ENCODE measurements around the gene MPPED1.

Gene MPPED1

DNA sequence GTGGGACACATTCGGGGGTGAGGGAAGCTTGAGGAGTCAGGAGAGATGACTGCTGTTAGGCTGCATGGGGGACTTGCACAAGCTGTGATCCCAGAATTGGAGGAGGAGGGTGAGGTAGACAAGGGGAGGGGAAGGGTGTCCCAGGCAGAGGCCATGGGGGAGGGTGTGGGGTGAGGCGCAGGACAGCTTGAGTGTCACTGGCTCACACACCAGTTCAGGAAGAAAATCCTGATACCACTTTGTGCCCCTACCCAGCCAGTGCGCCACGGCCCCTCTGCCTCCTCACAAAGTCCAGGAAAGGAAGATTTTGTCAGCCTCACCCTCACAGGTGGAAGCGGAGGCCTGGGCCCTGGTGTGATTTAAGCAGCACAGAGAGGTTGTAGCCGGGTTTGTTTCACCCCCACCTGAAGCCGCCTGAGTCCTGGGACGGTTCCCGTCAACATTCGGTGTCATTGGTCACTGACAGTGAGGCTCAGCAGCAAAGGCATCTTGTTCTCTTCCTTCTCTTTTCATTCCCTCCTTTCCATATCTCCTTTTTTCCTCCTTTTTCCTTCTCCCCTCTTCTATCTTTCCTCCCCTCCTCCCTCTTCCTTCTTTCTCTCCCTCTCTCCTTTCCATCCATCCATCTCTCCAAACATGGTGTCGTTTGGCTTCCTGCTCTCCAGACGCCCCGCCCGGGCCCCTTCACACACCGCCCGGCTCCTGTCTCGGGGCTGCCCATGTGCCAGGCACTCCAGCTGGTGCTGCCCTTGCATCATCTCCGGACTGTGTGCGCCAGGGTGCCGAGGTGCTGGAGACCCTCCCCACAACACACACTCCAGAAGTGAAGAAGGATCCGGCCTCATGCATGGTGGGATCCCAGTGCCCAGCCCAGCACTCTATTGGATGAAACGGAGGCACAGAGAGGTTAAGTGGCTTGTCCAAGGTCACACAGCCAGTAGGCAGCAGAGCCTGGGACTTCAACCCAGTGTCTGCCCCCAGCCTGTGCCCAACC lies 89.3 kb downstream of the MPPED1 start:
- DNase-seq (ENCODE audit: low spot score) = no peak

DNA sequence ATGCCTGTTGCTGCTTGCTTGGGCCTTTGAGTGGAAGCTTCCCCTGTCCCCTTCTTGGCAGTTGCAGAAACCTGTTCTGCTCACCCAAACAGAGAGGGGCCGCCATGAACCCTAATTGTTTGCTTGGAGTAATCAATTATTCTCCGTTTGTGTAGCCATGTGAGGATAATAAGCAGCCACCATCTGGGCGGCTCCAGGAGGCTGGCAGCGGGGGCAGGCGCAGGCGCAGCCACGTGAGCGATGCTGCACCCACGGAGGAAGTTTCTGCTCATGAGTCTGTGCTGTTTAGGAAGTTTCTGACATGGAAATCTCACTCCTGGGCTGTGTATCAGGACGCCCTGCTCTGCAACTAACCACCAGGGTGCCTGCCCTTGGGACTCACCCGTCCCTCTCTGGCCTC lies 90.1 kb downstream of the MPPED1 start:
- DNase-seq (ENCODE audit: low spot score) = no peak

DNA sequence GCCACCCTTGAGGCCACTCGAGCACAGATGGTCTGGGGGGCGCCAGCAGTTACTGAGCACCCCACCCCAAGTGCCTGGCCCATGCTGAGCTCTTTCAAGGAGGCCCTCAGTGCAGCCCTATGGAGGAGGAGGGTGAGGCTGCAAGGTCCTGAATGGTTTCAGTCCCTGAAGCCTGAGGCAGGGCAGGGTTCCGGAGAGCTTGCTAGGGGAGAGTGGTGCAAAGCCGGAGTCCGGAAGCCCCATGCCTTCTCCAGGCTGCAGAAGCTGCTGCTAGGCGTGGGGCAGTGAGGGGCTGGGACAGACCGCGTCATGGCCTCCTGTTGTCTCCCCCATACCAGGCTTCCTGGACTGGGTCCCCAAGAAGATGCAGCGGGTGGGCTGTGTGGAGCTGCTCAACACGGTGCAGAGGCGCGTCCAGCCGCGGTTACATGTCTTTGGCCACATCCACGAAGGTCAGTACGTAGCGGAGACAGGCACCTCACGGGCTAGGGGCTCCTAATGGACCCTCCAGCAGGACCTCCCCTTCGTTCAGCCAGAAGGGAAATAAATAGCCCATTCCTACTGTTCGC lies 90.6 kb downstream of the MPPED1 start:
- DNase-seq (ENCODE audit: low spot score) = no peak

DNA sequence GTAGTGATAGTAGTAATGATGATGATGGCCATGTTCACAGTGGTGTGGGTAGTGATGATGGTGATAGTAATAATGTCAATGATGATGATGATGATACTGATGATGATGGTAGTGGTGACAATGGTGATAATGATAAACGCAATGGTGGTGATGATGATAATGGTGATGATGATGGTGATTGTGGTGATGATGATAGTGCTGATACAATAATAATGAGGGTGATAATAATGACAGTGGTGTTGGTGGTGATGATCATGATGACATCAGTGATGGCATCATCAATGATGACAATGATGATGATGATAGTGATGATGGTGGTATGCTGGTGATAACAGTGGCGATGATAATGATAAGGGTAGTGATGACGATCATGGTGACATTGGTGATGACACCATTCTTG lies 92.3 kb downstream of the MPPED1 start:
- DNase-seq (ENCODE audit: low spot score) = no peak

DNA sequence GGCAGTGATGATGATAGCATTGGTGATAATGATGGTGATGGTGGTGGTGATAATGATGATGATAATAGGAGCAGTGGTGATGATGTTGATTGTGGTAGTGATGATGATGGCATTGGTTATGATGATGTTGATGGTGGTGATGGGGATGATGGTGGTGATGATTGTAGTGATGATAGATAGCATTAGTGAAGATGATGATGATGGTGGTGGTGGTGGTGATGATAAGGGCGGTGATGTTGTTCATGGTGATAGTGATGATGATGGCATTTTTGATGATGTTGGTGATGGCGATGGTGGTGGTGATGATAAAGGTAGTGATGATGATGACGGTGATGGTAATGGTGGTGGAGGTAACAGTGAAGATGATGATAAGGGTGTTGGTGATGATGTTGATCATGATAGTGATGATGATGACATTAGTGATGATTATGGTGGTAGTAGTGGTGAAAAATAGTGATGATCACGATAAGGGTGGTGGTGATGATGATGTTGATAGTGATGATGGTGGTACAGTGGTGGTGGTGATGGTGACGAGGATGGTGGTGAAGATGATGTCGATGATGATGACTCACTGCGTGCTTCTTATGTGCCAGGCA lies 93.0 kb downstream of the MPPED1 start:
- DNase-seq (ENCODE audit: low spot score) = no peak

DNA sequence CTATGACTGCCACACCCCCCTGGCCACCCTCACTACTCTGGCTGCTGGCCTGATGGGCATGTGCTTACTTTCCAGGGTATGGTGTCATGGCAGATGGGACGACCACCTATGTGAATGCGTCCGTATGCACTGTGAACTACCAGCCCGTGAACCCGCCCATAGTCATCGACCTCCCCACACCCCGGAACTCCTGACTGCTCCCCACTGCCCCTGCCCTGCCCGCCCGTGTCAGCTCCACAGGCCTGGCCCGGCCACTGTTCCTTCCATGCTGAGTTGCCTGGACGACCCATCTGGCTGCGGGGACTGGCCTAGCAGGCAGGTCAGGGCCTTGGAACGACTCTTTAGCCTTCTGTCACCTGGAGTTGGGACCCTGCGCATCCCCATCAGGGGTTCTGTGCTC lies 93.6 kb downstream of the MPPED1 start:
- no peak for DNase-seq (ENCODE audit: low spot score)

DNA sequence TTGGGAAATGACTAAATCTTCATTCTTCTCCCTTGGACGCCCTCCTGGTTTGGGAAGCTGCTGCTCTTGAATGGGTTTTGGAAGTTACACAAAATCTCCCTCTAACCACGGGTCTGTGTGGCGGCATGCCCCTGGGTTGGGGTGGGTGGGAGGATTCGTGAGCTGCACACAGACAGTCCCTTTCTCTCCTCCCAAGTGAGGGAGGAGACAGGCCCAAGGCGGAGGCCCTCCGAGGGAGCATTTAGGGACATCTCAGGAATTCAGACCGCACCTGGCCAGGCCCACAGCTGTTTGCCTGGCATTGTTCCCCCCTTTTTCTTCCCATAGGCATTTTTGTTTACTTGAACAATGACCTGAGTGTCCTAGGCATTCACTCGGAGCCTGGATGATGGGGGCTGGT lies 94.1 kb downstream of the MPPED1 start:
- no peak for DNase-seq (ENCODE audit: low spot score)

DNA sequence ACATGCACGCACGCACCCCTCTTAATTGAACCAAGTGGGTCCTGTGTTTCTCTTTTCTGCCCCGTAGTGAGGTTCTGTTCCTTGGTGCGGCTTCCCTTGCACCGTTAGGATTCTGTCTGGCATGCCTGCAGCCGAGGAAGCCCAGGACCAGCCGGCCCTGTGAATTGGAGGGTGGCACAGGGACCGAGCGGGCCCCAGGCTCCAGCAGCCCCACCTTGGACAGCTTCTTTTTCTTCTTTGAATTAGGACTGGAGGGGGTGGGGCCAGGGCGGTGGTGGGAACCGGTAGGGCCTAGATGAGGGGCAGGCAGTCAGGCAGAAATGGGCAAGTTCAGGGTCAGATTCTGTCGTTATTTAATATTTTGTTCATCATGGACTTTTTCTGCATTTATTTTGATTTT lies 94.7 kb downstream of the MPPED1 start:
- DNase-seq (ENCODE audit: low spot score) = no peak

DNA sequence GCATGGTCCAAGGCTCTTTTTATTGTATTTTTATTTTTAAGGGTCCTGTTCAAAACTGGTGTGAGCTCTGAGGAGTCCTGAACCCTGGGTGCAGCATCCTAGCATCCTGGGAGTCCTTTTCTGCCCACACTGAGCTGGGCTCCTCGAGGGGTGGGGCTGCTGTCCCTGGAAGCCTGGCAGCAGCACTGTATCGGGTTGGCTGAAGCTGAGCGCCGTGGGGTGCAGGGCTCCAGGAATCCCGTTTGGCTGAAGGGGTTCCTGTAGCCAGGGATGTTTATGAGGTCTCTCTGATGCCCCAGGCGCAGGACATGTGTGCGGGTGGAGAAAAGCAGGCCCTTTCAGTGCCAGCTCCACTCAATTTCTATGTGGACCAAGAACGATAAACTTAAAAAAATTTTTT lies 95.4 kb downstream of the MPPED1 start:
- no peak for DNase-seq (ENCODE audit: low spot score)

DNA sequence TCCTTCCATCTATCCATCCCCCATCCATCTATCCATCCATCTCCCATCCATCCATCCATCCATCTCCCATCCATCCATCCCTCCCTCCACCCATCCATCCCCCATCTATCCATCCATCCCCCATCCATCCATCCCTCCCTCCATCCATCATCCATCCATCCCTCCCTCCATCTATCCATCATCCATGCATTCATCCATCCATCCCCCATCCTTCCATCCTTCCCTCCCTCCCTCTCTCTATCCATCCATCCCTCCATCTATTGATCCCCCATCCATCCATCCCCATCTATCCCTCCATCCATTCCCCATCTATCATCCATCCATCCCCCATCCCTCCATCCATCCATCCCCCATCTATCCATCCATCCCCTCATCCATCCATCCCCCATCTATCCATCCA lies 96.7 kb downstream of the MPPED1 start:
- no peak for DNase-seq (ENCODE audit: low spot score)

DNA sequence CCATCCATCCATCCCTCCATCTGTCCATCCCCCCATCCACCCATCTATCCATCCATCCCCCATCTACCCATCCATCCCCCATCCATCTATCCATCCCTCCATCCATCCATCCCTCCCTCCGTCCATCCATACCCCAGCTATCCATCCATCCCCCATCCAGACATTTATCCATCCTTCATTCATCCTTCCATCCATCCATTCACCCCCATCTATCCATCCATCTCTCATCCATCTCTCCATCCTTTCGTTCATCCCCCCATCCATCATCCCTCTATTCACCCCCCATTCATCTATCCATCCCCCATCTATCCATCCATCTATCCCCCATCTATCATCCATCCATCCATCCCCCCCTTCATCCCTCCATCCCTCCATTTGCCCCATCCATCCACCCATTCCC lies 97.5 kb downstream of the MPPED1 start:
- DNase-seq (ENCODE audit: low spot score) = no peak

DNA sequence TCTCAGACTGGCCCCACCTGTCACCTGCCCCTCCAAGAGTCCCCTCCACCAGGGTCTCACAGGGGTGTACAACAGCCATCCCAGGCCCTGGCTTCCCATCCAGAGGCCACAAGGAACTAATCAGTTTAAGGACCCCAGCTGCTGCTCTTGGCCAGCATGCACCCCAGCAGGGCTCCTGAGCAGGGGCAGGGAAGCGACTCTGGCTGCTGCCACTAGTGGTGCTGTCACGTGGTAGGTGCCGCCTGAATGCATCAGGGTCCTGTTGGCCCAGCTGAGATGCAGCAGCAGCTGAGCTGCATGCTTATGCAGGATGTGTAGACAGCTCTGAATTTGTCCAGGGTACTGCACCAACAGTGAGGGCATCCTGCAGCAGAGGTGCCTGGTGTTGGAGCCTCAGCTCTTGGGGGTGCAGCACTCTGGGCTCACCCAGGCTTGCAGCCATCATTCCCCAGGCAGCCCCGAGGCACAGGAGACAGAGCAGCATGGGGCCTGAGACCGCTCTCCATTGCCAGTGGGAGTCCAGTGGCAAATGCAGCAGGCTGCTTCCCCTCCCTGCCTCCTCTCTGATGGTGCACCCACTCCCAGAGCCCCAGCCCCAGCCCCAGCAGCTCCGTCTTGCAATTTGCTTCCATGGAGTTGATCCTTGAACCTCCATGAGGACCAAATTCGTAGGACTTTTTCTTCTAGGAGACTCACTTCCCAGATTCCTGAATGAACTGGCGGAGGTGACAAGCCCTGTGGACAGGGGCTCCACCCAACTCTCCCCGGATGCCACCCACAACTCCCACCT lies 98.7 kb downstream of the MPPED1 start:
- DNase-seq (ENCODE audit: low spot score) = no peak

DNA sequence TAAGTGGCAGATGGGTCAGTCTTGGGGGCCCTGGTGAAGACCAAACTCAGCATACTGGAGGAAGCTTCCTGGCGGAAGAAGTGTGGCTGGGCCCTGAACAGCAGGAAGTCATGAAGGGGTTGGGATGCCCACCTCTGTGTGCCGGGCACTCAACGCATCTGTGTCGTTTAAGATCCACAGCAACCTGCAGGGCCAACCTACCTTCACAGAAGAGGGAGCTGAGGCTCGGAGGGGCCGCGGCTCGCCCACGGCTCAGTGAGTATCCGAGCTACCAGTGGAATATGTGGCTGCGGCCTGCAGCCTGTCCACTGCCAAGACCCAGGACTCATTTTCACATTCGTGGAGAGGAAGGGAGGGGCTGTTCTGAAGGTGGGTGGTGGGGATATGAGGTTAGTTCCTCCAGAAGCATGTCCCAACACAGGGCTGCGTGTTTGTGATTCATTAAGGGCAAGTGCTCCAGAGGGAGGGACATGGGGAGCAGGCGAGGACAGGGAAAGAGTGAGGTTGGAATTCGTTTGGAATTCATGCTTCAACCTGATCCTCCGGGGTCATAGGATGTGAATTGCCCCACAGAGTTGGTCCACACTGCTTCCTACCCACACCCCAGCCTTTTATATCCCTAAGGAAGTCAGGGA lies 99.6 kb downstream of the MPPED1 start:
- DNase-seq (ENCODE audit: low spot score) = no peak

DNA sequence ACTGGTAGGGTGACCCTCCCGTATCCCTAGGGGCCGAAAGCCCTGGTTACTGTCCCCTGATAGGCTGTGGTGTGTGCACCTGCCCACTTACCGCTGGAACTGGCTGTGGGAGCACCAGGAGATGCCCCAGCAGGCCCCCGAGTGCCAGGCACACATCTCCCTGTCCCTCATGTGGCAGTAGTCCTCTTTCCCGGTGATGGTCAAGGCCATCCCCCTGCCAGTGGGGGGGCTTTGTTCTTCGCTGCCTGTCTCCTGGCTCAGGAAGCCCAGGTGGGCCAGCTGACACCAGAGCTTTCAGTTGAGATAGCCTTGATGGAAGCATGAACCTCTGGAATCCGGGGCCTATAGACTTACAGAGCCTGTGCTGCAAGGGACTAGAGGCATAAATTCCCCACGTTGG lies 100.5 kb downstream of the MPPED1 start:
- DNase-seq (ENCODE audit: low spot score) = no peak

DNA sequence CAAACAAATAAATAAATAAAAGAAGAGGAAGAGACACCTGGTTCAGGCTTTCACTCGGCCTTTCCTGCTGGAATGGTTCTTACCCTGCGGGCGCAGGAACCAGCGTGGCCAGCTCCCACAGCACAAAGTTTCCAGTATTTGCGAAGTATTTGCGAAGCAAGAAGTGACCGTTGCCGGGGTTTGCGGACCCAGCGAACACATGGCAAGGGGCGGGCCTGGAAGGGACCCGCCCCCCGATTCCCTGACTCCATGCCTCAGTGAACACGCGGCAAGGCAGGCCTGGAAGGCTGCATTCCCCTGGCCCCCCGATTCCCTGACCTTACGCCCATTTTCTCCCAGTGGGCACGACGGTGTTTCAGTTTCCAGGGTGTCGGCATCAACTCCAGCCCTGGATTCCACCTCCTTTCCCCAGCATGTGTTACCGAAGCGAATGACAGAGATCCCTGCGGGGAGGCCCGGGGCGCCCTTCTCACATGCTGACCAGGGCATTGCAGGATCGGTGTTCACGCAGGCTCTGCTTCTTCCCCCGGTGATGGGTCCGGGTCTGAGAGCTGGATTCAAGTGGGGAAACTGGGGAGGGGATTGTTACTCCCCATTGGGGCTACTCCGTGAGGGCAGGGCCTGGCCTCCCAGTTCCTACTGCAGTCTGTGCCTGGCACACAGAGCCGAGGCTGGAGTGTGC lies 102.8 kb downstream of the MPPED1 start:
- no peak for DNase-seq (ENCODE audit: low spot score)

DNA sequence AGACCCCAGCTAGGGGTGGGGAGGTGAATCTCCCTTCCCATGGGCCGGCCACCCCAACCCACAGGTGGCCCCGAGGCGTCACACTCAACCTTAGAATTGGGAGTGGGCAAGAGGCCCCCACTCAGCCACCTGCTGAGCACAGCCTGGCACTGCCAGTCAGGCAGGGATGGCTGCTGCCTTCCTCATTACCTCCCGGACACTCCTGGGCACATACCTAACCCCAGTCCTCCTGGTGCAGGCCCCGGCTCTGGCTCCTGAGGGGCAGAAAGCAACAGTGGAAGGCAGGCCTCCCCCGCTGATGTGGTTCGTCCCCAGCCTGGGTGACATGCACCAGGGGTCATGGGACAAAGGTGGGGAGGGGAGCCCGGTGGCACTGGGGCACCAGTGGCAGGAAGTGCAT lies 103.6 kb downstream of the MPPED1 start:
- DNase-seq (ENCODE audit: low spot score) = no peak

DNA sequence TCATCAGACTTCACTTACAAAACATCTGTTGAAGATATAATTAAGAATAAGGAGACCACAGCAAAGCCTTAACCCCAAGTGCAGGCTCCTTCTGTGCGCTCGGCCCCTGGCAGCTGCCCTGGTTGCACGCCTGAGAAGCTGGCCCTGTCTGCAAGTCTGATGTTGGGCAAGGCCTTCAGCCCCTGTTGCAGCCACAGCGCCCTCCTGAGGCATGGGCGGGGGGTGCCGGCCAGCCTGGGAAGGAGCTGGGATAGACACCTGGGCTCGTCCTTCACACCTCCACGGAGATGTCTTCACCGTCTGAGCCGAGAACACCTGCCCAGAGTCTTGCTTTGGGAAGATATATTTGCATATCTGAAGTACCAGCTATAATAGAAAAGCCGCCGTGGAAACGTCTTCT lies 104.1 kb downstream of the MPPED1 start:
- no peak for DNase-seq (ENCODE audit: low spot score)

DNA sequence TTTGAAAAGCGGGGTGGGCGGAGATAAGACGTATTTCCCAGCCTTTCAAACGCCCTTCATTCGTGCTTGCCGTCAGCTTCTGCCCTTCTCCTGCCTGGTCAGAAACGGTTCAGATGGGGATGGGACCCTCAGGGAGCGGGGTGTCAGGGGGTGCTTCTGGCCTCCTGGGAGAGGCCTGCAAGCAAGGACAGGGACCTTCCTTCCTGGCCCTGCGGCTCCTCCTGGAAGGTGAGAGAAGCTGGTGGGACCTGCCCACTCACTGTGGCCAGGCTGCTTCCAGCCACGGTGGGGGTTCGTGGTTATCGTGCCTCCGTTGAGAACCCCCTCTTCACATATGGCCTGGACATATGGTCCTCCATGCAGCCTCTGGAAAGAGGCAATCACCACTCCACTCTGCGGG lies 104.6 kb downstream of the MPPED1 start:
- no peak for DNase-seq (ENCODE audit: low spot score)

DNA sequence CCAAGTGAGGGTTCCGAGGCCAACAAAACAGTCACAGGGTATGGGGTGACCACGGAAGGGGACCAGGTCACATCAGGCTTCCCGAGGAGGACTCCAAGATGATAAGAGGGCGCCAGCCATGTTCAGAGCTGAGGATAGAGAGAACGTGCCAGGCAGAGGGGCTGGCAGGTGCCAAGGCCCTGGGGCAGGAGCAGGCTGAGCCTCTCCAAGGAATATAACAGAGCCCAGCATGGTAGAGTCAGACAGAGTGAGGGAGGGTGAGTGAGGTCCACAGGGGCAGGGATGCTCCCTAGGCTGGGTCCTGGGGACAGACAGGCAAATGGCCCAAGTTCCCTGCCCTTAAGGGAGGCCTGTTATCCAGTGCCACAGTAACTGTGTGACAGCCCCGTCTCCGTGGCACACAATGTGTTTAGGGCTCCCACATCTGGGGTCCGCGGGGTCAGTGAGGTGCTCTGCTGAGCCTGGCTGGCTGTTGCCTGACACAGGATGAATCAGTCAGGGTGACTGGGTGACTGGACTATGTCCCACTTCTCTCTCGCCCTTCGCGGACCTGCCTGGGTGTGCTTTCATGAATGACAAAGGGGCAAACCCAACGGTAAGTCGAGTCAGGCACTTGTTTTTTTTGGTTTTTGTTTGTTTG lies 105.3 kb downstream of the MPPED1 start:
- no peak for DNase-seq (ENCODE audit: low spot score)

DNA sequence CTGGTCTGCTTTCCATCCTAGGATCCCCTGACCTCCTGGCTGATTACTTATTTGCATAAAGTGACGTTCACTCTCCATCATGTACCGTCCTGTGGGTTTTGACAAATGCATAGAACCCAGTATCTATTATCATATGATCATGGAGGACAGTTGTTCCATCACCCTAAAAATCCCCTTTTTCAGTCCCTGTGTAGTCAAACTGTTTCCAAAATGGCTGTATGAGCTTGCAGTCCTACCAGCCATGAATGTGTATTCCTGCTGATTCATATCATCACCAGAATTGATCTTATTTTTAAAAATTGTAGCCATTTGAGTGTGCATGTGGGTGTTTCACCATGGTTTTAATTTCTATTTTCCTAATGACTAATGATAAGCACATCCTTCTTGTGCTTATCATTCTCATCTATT lies 108.8 kb downstream of the MPPED1 start:
- DNase-seq (ENCODE audit: low spot score) = no peak

DNA sequence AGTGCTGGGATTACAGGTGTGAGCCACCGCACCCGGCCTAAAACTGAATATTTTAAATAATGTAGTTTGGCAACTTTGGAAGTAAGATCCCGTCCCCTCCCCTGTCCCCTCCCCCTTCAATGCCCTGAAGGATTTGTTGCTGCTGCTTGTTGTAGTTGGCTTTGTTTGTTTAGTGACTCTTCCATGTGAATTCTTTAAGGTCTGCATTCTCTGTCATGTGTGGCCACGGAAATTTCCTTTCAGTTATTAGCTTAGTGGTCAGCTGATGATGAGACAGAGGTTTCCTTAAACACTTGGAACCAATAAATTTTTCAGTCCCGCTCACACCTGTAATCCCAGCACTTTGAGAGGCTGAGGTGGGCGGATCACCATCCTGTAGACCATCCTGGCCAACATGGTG lies 109.9 kb downstream of the MPPED1 start:
- DNase-seq (ENCODE audit: low spot score) = no peak
